Measurements from ENCODE around the gene COL27A1.

Gene COL27A1

GRCh38 chr9:114287763-114288192, 132.4 kb downstream of the COL27A1 start:
- no peak for DNase-seq (ENCODE audit: low read depth)

- DNase-seq (ENCODE audit: low read depth) = no peak
Measured at GRCh38 chr9:114288193-114289091, 133.1 kb downstream of the COL27A1 start.

GRCh38 chr9:114289106-114289505, 133.8 kb downstream of the COL27A1 start:
- DNase-seq (ENCODE audit: low read depth) = no peak

- no peak for DNase-seq (ENCODE audit: low read depth)
Measured at GRCh38 chr9:114289571-114290481, 134.5 kb downstream of the COL27A1 start.

- no peak for DNase-seq (ENCODE audit: low read depth)
Measured at GRCh38 chr9:114290561-114290986, 135.2 kb downstream of the COL27A1 start.

- DNase-seq (ENCODE audit: low read depth) = peak; percentile 40
Measured at GRCh38 chr9:114291064-114291474, 135.7 kb downstream of the COL27A1 start.

- DNase-seq (ENCODE audit: low read depth) = no peak
Measured at GRCh38 chr9:114291886-114292590, 136.7 kb downstream of the COL27A1 start.

GRCh38 chr9:114294664-114295063, 139.3 kb downstream of the COL27A1 start:
- no peak for DNase-seq (ENCODE audit: low read depth)

- DNase-seq (ENCODE audit: low read depth) = no peak
Measured at GRCh38 chr9:114296338-114296737, 141.0 kb downstream of the COL27A1 start.

- DNase-seq (ENCODE audit: low read depth) = no peak
Measured at GRCh38 chr9:114299286-114300152, 144.2 kb downstream of the COL27A1 start.

- no peak for DNase-seq (ENCODE audit: low read depth)
Measured at GRCh38 chr9:114300153-114300845, 145.0 kb downstream of the COL27A1 start.

GRCh38 chr9:114300846-114301797, 145.8 kb downstream of the COL27A1 start:
- no peak for DNase-seq (ENCODE audit: low read depth)

GRCh38 chr9:114301798-114302565, 146.6 kb downstream of the COL27A1 start:
- no peak for DNase-seq (ENCODE audit: low read depth)

GRCh38 chr9:114302727-114303126, 147.4 kb downstream of the COL27A1 start:
- DNase-seq (ENCODE audit: low read depth) = no peak

- no peak for DNase-seq (ENCODE audit: low read depth)
Measured at GRCh38 chr9:114303571-114303970, 148.2 kb downstream of the COL27A1 start.

- DNase-seq (ENCODE audit: low read depth) = no peak
Measured at GRCh38 chr9:114303977-114304376, 148.6 kb downstream of the COL27A1 start.

GRCh38 chr9:114304416-114305188, 149.3 kb downstream of the COL27A1 start:
- DNase-seq (ENCODE audit: low read depth) = no peak

GRCh38 chr9:114307899-114308267, 152.5 kb downstream of the COL27A1 start:
- peak; percentile 55 for DNase-seq (ENCODE audit: low read depth)

Data from stromal cell of bone marrow (primary cell).